Measurements from ENCODE around the gene RPL10. TPM values are rescaled to one million over a fixed set of nuclear protein-coding genes. Genes with fewer than 3 reads are reported as not detected.

RPL10 gene
- total RNA-seq, 1 experiment from 2014 or later = 2,110 TPM

DNA sequence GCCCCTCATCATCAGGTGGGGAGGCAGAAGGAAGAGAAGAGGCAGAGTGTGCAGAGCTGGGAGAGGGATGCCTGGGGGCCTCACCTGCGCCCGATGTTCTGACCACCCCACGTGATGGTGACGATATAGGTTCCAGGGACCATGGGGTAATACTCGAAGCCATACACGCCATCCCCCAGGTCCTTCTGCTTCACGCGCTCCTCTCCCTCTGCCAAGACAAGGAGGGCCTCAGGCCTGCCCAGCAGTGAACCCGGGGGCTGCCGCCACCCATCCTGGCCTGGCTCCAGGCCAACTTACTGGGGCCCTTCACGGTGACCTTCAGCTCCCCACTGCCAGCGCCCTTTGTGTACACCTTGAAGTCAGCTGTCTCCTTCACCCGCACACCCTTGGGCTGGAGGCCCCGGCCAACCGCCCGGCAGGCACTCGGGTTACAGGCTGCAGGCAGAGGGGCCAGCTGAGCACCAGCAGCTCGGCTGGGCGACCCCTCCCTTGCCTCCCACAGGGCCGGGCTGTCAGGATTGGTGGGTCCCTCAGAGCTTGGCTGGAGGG, 33.1 kb upstream of the RPL10 start:
- no peak for DNase-seq
- no peak overlapping the region for H2AFZ ChIP-seq (ENCODE audit: low read length)
- H3K23ac ChIP-seq (ENCODE audit: insufficient read length, low read depth, low read length) = no peak overlapping the region
- H3K79me1 ChIP-seq (ENCODE audit: insufficient read depth, low read depth, low read length, poor library complexity, severe bottlenecking) = no peaks in the 10 kb centered on the region
- no peak overlapping the region for H3K18ac ChIP-seq (ENCODE audit: insufficient read length, low read depth, low read length)
- TF ChIP-seq, protein P1, sequence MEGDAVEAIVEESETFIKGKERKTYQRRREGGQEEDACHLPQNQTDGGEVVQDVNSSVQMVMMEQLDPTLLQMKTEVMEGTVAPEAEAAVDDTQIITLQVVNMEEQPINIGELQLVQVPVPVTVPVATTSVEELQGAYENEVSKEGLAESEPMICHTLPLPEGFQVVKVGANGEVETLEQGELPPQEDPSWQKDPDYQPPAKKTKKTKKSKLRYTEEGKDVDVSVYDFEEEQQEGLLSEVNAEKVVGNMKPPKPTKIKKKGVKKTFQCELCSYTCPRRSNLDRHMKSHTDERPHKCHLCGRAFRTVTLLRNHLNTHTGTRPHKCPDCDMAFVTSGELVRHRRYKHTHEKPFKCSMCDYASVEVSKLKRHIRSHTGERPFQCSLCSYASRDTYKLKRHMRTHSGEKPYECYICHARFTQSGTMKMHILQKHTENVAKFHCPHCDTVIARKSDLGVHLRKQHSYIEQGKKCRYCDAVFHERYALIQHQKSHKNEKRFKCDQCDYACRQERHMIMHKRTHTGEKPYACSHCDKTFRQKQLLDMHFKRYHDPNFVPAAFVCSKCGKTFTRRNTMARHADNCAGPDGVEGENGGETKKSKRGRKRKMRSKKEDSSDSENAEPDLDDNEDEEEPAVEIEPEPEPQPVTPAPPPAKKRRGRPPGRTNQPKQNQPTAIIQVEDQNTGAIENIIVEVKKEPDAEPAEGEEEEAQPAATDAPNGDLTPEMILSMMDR (conservative IDR thresholded peaks at IDR 0.05) = no peak
- H3K9ac ChIP-seq (ENCODE audit: extremely low read depth, insufficient read length, low read length) = no peak overlapping the region
- H3K4me2 ChIP-seq (ENCODE audit: insufficient read depth, insufficient read length, low read length) = no peak overlapping the region
- H3K4me3 Mint-ChIP-seq = no peak overlapping the region
- H3K4me1 Mint-ChIP-seq = 0 out of 4 replicates have a peak, but pooled peaks cover 0 to 5% of the 10 kb centered on the region in 2 experiments
- H3K23me2 ChIP-seq (ENCODE audit: insufficient read length, low read depth, low read length, poor library complexity, severe bottlenecking) = peaks cover 3% of the 10 kb centered on the region
- peaks cover 13% of the 10 kb centered on the region; the same call in 1 of the 2 replicates for H3K79me2 ChIP-seq (ENCODE audit: insufficient read depth, low read length)
- H3K4me1 ChIP-seq (ENCODE audit: insufficient read depth, low read length) = no peaks in the 10 kb centered on the region
- peaks cover 41 to 79% (median 78%) of the 10 kb centered on the region in 3 experiments for H3K36me3 Mint-ChIP-seq (ENCODE audit: insufficient read depth in 1 of 3, low read depth in 3 of 3)
- peaks cover 8% of the 10 kb centered on the region for H3K27me3 Mint-ChIP-seq (ENCODE audit: low read depth)
- 0 out of 7 replicates have a peak overlapping the region, but pooled peaks of 1 of the 3 experiments have one; percentile 34 for H3K27ac Mint-ChIP-seq
- H4K20me1 ChIP-seq (ENCODE audit: control insufficient read depth, insufficient read depth, insufficient read length) = no peaks in the 10 kb centered on the region
- no peak overlapping the region for H4K91ac ChIP-seq (ENCODE audit: insufficient read length, low read depth, low read length)
- H3T11ph ChIP-seq (ENCODE audit: low read length) = no peak overlapping the region
- peaks cover 47 to 66% of the 10 kb centered on the region in 2 experiments for H3K9me3 Mint-ChIP-seq
- no peak overlapping the region for H2BK12ac ChIP-seq (ENCODE audit: insufficient read length, low read depth, low read length)
- no CpG with 5 or more reads among the region's 20 CpGs for WGBS (ENCODE audit: extremely low coverage, insufficient read length, low lambda C conversion rate)
- H2BK5ac ChIP-seq (ENCODE audit: insufficient read length, low read length) = no peak overlapping the region
- H3K27ac ChIP-seq (ENCODE audit: insufficient read length, low read depth, low read length) = no peak overlapping the region
- H3K9me3 ChIP-seq (ENCODE audit: control insufficient read depth, low read depth, low read length) = peaks cover 9% of the 10 kb centered on the region
- no peak overlapping the region for H3K14ac ChIP-seq (ENCODE audit: insufficient read depth, low read length)
- no peak overlapping the region for H3K56ac ChIP-seq (ENCODE audit: insufficient read length, low read depth, low read length)
- no peak overlapping the region for H2BK15ac ChIP-seq (ENCODE audit: low read depth, low read length)
- H2BK20ac ChIP-seq (ENCODE audit: low read depth, low read length, poor library complexity, severe bottlenecking) = no peak overlapping the region
- no peaks in the 10 kb centered on the region for H3K27me3 ChIP-seq (ENCODE audit: insufficient read depth, low read length)
- no peak overlapping the region for H2BK120ac ChIP-seq (ENCODE audit: low read depth, low read length, poor library complexity, severe bottlenecking)
- H2AK5ac ChIP-seq (ENCODE audit: insufficient read length, low read length) = no peak overlapping the region
- no peak overlapping the region for H4K5ac ChIP-seq (ENCODE audit: insufficient read length, low read depth, low read length)
- no peak overlapping the region for H3K4ac ChIP-seq (ENCODE audit: low read depth, low read length)
- no peak overlapping the region for H4K8ac ChIP-seq (replicated peaks; ENCODE audit: insufficient read length, low read depth, low read length)
